ENCODE measurements around the gene ZNF43. TPM values are rescaled to one million over a fixed set of nuclear protein-coding genes. Genes with fewer than 3 reads are reported as not detected.
A peak's percentile ranks its signal among the peaks of the same experiment; 100 is the strongest.
"Not testable (repeated sequence)": the region's sequence is repeated elsewhere in the genome, so short reads cannot be mapped to it uniquely, and the experiment has no call there.

The ZNF43 gene
- polyA plus RNA-seq, 3 donors = 1.1 to 3.0 (median 3.0) TPM

DNA sequence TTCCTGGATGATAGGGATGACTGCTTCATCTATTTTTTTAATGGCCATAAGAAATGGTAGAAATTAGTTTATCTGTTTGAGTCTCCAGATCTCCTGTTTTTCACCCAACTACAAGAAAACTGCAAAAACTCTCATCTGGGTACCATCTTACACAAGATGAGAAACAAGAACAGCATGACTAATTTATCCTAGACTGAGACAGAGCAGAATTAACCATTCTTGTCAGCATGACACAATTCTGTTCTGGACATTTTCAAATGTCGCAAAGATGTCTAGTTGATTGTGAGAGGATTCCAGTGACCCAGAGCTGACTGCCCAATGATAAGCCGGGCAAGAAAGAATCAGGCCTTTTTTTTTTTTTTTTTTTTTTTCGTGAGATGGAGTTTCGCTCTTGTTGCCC is 12.8 kb downstream of the ZNF43 start:
- Histone ChIP-seq H3K4me3 (replicated peaks in 1 of 3; ENCODE audit: low read depth in 2 of 3, low read length in 3 of 3) (peak overlapping the region in 1 of 3 experiments; percentile 5), H4K20me1 (ENCODE audit: insufficient read depth, low read length) (no peaks in the 10 kb centered on the region), H2AFZ (ENCODE audit: insufficient read depth, low read depth, low read length, poor library complexity, severe bottlenecking) (no peak overlapping the region), H3K4me1 (ENCODE audit: control insufficient read depth in 1 of 2, insufficient read depth in 2 of 2, low read length in 2 of 2) (no peaks in the 10 kb centered on the region), H3K9ac (ENCODE audit: insufficient read depth, low read length, poor library complexity, severe bottlenecking) (no peak overlapping the region), H3K27ac (ENCODE audit: low read depth in 1 of 2, low read length in 2 of 2) (no peak overlapping the region), H3K36me3 (replicated peaks in 1 of 2; ENCODE audit: control insufficient read depth in 1 of 2, insufficient read depth in 2 of 2, low read length in 2 of 2) (peaks cover 20 to 69% of the 10 kb centered on the region in 2 donors), H3K27me3 (ENCODE audit: control insufficient read depth in 2 of 2, insufficient read depth in 2 of 2, low read length in 2 of 2) (no peaks in the 10 kb centered on the region), H3K9me3 (replicated peaks in 1 of 2; ENCODE audit: control insufficient read depth in 1 of 2, insufficient read depth in 1 of 2, low read length in 2 of 2) (peaks cover 67 to 98% of the 10 kb centered on the region in 2 donors), H3K79me2 (ENCODE audit: insufficient read depth, low read length) (peaks cover 16% of the 10 kb centered on the region), H3K4me2 (replicated peaks; ENCODE audit: extremely low read depth, low read length, poor library complexity, severe bottlenecking) (no peak overlapping the region)
- intact Hi-C loops (cut with micrococcal nuclease) = no loop called here
- DNase-seq = no peak
- Mint-ChIP-seq H3K36me3 (peaks cover 36 to 54% of the 10 kb centered on the region in 2 donors), H3K9me3 (peaks cover 49 to 92% (median 88%) of the 10 kb centered on the region in 7 donors), H3K27me3 (ENCODE audit: low read depth in 3 of 3) (no peaks in the 10 kb centered on the region), H3K4me3 (no peak overlapping the region), H3K27ac (no peak overlapping the region), H3K4me1 (no peaks in the 10 kb centered on the region)
- WGBS (ENCODE audit: insufficient coverage) = 100% methylated on average over 1 of the region's 4 CpGs
- TF ChIP-seq, protein P1, sequence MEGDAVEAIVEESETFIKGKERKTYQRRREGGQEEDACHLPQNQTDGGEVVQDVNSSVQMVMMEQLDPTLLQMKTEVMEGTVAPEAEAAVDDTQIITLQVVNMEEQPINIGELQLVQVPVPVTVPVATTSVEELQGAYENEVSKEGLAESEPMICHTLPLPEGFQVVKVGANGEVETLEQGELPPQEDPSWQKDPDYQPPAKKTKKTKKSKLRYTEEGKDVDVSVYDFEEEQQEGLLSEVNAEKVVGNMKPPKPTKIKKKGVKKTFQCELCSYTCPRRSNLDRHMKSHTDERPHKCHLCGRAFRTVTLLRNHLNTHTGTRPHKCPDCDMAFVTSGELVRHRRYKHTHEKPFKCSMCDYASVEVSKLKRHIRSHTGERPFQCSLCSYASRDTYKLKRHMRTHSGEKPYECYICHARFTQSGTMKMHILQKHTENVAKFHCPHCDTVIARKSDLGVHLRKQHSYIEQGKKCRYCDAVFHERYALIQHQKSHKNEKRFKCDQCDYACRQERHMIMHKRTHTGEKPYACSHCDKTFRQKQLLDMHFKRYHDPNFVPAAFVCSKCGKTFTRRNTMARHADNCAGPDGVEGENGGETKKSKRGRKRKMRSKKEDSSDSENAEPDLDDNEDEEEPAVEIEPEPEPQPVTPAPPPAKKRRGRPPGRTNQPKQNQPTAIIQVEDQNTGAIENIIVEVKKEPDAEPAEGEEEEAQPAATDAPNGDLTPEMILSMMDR (IDR thresholded peaks at IDR 0.05) = no peak

DNA sequence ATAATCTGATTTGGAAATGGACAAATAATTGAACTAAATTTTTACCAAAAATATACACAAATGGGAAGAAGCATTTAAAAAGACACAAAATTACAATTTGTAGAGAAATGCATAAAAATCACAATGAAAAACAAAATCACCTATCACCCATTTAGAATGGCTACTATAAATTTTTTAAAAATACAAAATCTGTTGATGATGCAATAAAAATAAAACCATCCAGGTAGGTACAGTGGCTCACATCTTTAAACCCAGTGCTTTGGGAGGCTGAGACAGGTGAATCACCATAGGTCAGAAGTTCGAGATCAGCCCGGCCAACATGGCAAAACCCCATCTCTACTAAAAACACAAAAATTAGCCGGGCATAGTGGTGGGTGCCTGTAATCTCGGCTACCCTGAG is 23.5 kb downstream of the ZNF43 start:
- no CpG with 5 or more reads among the region's 4 CpGs for WGBS (ENCODE audit: insufficient coverage)
- Histone ChIP-seq H3K4me2 (replicated peaks; ENCODE audit: extremely low read depth, low read length, poor library complexity, severe bottlenecking) (no peak overlapping the region), H3K9ac (ENCODE audit: insufficient read depth, low read length, poor library complexity, severe bottlenecking) (no peak overlapping the region)

DNA sequence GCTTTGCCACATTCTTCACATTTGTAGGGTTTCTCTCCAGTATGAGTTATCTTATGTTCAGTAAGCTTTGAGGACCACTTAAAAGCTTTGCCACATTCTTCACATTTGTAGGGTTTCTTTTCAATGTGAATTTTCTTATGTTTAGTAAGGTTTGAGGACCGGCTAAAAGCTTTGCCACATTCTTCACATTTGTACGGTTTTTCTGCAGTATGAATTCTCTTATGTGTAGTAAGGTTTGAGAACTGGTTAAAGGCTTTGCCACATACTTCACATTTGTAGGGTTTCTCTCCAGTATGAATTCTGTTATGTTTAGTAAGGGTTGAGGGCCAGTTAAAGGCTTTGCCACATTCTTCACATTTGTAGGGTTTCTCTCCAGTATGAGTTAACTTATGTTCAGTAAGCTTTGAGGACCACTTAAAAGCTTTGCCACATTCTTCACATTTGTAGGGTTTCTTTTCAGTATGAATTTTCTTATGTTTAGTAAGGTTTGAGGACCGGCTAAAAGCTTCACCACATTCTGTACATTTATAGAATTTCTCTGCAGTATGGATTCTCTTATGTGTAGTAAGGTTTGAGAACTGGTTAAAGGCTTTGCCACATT is 27.5 kb downstream of the ZNF43 start:
- H2AFZ ChIP-seq (ENCODE audit: insufficient read depth, low read depth, low read length, poor library complexity, severe bottlenecking); H3K79me2 ChIP-seq (ENCODE audit: insufficient read depth, low read length); H3K4me1 Mint-ChIP-seq; H3K9ac ChIP-seq (ENCODE audit: insufficient read depth, low read length, poor library complexity, severe bottlenecking); H3K27me3 ChIP-seq (ENCODE audit: control insufficient read depth in 2 of 2, insufficient read depth in 2 of 2, low read length in 2 of 2); DNase-seq; H4K20me1 ChIP-seq (ENCODE audit: insufficient read depth, low read length); H3K4me3 Mint-ChIP-seq; intact Hi-C loops (cut with micrococcal nuclease); H3K27ac Mint-ChIP-seq; H3K27me3 Mint-ChIP-seq (ENCODE audit: low read depth in 3 of 3); H3K27ac ChIP-seq (ENCODE audit: low read depth in 1 of 2, low read length in 2 of 2); H3K4me2 ChIP-seq (replicated peaks; ENCODE audit: extremely low read depth, low read length, poor library complexity, severe bottlenecking); H3K4me1 ChIP-seq (ENCODE audit: control insufficient read depth in 1 of 2, insufficient read depth in 2 of 2, low read length in 2 of 2): not testable (repeated sequence)
- H3K9me3 Mint-ChIP-seq = peaks cover 27 to 91% (median 84%) of the 10 kb centered on the region in 7 donors
- H3K4me3 ChIP-seq (replicated peaks in 1 of 3; ENCODE audit: low read depth in 2 of 3, low read length in 3 of 3) = peak overlapping the region in 1 of 3 experiments; percentile 10
- no CpG with 5 or more reads among the region's 3 CpGs for WGBS (ENCODE audit: insufficient coverage)
- H3K9me3 ChIP-seq (replicated peaks in 1 of 2; ENCODE audit: control insufficient read depth in 1 of 2, insufficient read depth in 1 of 2, low read length in 2 of 2) = peaks cover 45 to 97% of the 10 kb centered on the region in 2 donors
- peaks cover 39 to 43% of the 10 kb centered on the region in 2 donors for H3K36me3 Mint-ChIP-seq
- H3K36me3 ChIP-seq (replicated peaks in 1 of 2; ENCODE audit: control insufficient read depth in 1 of 2, insufficient read depth in 2 of 2, low read length in 2 of 2) = peaks cover 42 to 57% of the 10 kb centered on the region in 2 donors

More for the DNA sequence above, 23.5 kb downstream of the ZNF43 start:
- peaks cover 55 to 97% of the 10 kb centered on the region in 2 donors for H3K9me3 ChIP-seq (replicated peaks in 1 of 2; ENCODE audit: control insufficient read depth in 1 of 2, insufficient read depth in 1 of 2, low read length in 2 of 2)
- no peak overlapping the region for H3K27ac ChIP-seq (ENCODE audit: low read depth in 1 of 2, low read length in 2 of 2)
- H3K9me3 Mint-ChIP-seq = peaks cover 30 to 93% (median 89%) of the 10 kb centered on the region in 7 donors
- no peaks in the 10 kb centered on the region for H3K4me1 ChIP-seq (ENCODE audit: control insufficient read depth in 1 of 2, insufficient read depth in 2 of 2, low read length in 2 of 2)
- no peak overlapping the region for H3K27ac Mint-ChIP-seq
- peaks cover 0 to 2% (median 0%) of the 10 kb centered on the region in 3 donors for H3K27me3 Mint-ChIP-seq (ENCODE audit: low read depth in 3 of 3)
- no peaks in the 10 kb centered on the region for H3K4me1 Mint-ChIP-seq
- no peak overlapping the region for H3K4me3 Mint-ChIP-seq
- H2AFZ ChIP-seq (ENCODE audit: insufficient read depth, low read depth, low read length, poor library complexity, severe bottlenecking) = no peak overlapping the region
- TF ChIP-seq, protein P1 (IDR thresholded peaks at IDR 0.05) = no peak
- H4K20me1 ChIP-seq (ENCODE audit: insufficient read depth, low read length) = no peaks in the 10 kb centered on the region
- no peaks in the 10 kb centered on the region for H3K27me3 ChIP-seq (ENCODE audit: control insufficient read depth in 2 of 2, insufficient read depth in 2 of 2, low read length in 2 of 2)
- no peak for DNase-seq
- H3K4me3 ChIP-seq (replicated peaks in 1 of 3; ENCODE audit: low read depth in 2 of 3, low read length in 3 of 3) = peak overlapping the region in 1 of 3 experiments; percentile 25
- intact Hi-C loops (cut with micrococcal nuclease) = no loop called here
- peaks cover 67 to 78% of the 10 kb centered on the region in 2 donors for H3K36me3 Mint-ChIP-seq
- H3K79me2 ChIP-seq (ENCODE audit: insufficient read depth, low read length) = no peaks in the 10 kb centered on the region
- H3K36me3 ChIP-seq (replicated peaks in 1 of 2; ENCODE audit: control insufficient read depth in 1 of 2, insufficient read depth in 2 of 2, low read length in 2 of 2) = peaks cover 74 to 95% of the 10 kb centered on the region in 2 donors

All from CD14-positive monocyte (primary cell).